ENCODE results near the gene AMER3.

The AMER3 gene

GRCh38 chr2:130776550-130776949 lies 21.2 kb downstream of the AMER3 start:
- Histone ChIP-seq H4K20me1 (ENCODE audit: insufficient read depth) (no peaks in the 10 kb centered on the region), H3K4me2 (no peak overlapping the region), H3K27ac (no peak overlapping the region), H3K9ac (no peak overlapping the region), H3K36me3 (ENCODE audit: insufficient read depth) (no peaks in the 10 kb centered on the region), H3K4me3 (IDR thresholded peaks at IDR 0.05; ENCODE audit: insufficient read depth, low read depth, low read length) (no peak overlapping the region), H3K27me3 (ENCODE audit: insufficient read depth, low read depth) (no peaks in the 10 kb centered on the region), H3K79me2 (ENCODE audit: insufficient read depth, low read depth) (no peaks in the 10 kb centered on the region), H3K4me1 (ENCODE audit: low read depth, poor library complexity, severe bottlenecking) (no peaks in the 10 kb centered on the region), H2AFZ (ENCODE audit: low read depth) (no peak overlapping the region)
- no peak for TF ChIP-seq CTCF (conservative IDR thresholded peaks at IDR 0.05; ENCODE audit: low read depth, low read length)

- no peak overlapping the region for H3K27ac ChIP-seq
Measured at GRCh38 chr2:130778781-130779180, 23.4 kb downstream of the AMER3 start.

GRCh38 chr2:130785466-130786055 lies 30.2 kb downstream of the AMER3 start:
- Histone ChIP-seq H3K4me2 (no peak overlapping the region), H4K20me1 (ENCODE audit: insufficient read depth) (no peaks in the 10 kb centered on the region), H3K9ac (no peak overlapping the region), H3K4me3 (IDR thresholded peaks at IDR 0.05; ENCODE audit: insufficient read depth, low read depth, low read length) (no peak overlapping the region), H3K27ac (no peak overlapping the region), H3K27me3 (ENCODE audit: insufficient read depth, low read depth) (no peaks in the 10 kb centered on the region), H3K4me1 (ENCODE audit: low read depth, poor library complexity, severe bottlenecking) (no peaks in the 10 kb centered on the region), H3K79me2 (ENCODE audit: insufficient read depth, low read depth) (no peaks in the 10 kb centered on the region), H2AFZ (ENCODE audit: low read depth) (no peak overlapping the region), H3K36me3 (ENCODE audit: insufficient read depth) (no peaks in the 10 kb centered on the region)
- TF ChIP-seq CTCF (conservative IDR thresholded peaks at IDR 0.05; ENCODE audit: low read depth, low read length), result no peak

More at GRCh38 chr2:130778781-130779180, 23.4 kb downstream of the AMER3 start:
- TF ChIP-seq CTCF (conservative IDR thresholded peaks at IDR 0.05; ENCODE audit: low read depth, low read length), result no peak
- no peaks in the 10 kb centered on the region for H3K27me3 ChIP-seq (ENCODE audit: insufficient read depth, low read depth)
- H3K4me1 ChIP-seq (ENCODE audit: low read depth, poor library complexity, severe bottlenecking), result no peaks in the 10 kb centered on the region
- no peaks in the 10 kb centered on the region for H3K79me2 ChIP-seq (ENCODE audit: insufficient read depth, low read depth)
- H3K9ac ChIP-seq, result no peak overlapping the region
- no peaks in the 10 kb centered on the region for H3K36me3 ChIP-seq (ENCODE audit: insufficient read depth)
- H2AFZ ChIP-seq (ENCODE audit: low read depth), result no peak overlapping the region
- no peak overlapping the region for H3K4me2 ChIP-seq
- no peak overlapping the region for H3K4me3 ChIP-seq (IDR thresholded peaks at IDR 0.05; ENCODE audit: insufficient read depth, low read depth, low read length)
- H4K20me1 ChIP-seq (ENCODE audit: insufficient read depth), result no peaks in the 10 kb centered on the region

- H3K4me1 ChIP-seq (ENCODE audit: low read depth, poor library complexity, severe bottlenecking), result no peaks in the 10 kb centered on the region
- H3K4me3 ChIP-seq (IDR thresholded peaks at IDR 0.05; ENCODE audit: insufficient read depth, low read depth, low read length), result no peak overlapping the region
- H3K4me2 ChIP-seq, result no peak overlapping the region
- H4K20me1 ChIP-seq (ENCODE audit: insufficient read depth), result no peaks in the 10 kb centered on the region
- H3K27me3 ChIP-seq (ENCODE audit: insufficient read depth, low read depth), result no peaks in the 10 kb centered on the region
- H3K27ac ChIP-seq, result no peak overlapping the region
- no peaks in the 10 kb centered on the region for H3K36me3 ChIP-seq (ENCODE audit: insufficient read depth)
- no peaks in the 10 kb centered on the region for H3K79me2 ChIP-seq (ENCODE audit: insufficient read depth, low read depth)
- no peak overlapping the region for H3K9ac ChIP-seq
- no peak overlapping the region for H2AFZ ChIP-seq (ENCODE audit: low read depth)
- TF ChIP-seq CTCF (conservative IDR thresholded peaks at IDR 0.05; ENCODE audit: low read depth, low read length), result no peak
Measured at GRCh38 chr2:130786076-130786475, 30.7 kb downstream of the AMER3 start.

All from KMS-11 (cell line).